Loucy (cell line): ENCODE data around the gene INSR.

ENCODE experiments used
- EZH2phosphoT487 ChIP-seq: fragments of 200-600 bp; IDR thresholded peaks from 2 replicates; pipeline ENCODE4 v1.6.1; 2018; ENCODE audit warnings: antibody characterized with exemption, mild to moderate bottlenecking, moderate library complexity, borderline replicate concordance
- TF ChIP-seq, protein P1 (sequence below): fragments of 200-600 bp; sonication (generic); conservative IDR thresholded peaks from 2 replicates; pipeline ENCODE4 v1.5.1; 2014; ENCODE audit warnings: mild to moderate bottlenecking, antibody characterized with exemption, low read length

- TF ChIP-seq EZH2phosphoT487: no peak
- TF ChIP-seq, protein P1, sequence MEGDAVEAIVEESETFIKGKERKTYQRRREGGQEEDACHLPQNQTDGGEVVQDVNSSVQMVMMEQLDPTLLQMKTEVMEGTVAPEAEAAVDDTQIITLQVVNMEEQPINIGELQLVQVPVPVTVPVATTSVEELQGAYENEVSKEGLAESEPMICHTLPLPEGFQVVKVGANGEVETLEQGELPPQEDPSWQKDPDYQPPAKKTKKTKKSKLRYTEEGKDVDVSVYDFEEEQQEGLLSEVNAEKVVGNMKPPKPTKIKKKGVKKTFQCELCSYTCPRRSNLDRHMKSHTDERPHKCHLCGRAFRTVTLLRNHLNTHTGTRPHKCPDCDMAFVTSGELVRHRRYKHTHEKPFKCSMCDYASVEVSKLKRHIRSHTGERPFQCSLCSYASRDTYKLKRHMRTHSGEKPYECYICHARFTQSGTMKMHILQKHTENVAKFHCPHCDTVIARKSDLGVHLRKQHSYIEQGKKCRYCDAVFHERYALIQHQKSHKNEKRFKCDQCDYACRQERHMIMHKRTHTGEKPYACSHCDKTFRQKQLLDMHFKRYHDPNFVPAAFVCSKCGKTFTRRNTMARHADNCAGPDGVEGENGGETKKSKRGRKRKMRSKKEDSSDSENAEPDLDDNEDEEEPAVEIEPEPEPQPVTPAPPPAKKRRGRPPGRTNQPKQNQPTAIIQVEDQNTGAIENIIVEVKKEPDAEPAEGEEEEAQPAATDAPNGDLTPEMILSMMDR: no peak
Measured at GRCh38 chr19:7214324-7215089, 79.7 kb downstream of the INSR start.
